ENCODE results near the gene A4GALT. TPM values are rescaled to one million over a fixed set of nuclear protein-coding genes. Genes with fewer than 3 reads are reported as not detected.

Gene A4GALT
- total RNA-seq, 2 experiments from 2014 or later = 56.0 to 61.5 TPM

GRCh38 chr22:42692239-42693054 is 28.2 kb downstream of the A4GALT start:
- ChIA-PET CTCF (ENCODE audit: unreplicated experiment) (no interaction called here), POLR2A (no interaction called here)
- no TSS peak for BruUV-seq (replicated peaks)
- no peak for TF ChIP-seq EZH2phosphoT487 (IDR thresholded peaks at IDR 0.05; ENCODE audit: borderline replicate concordance, low read depth, low read length)
- peak; percentile 89 for TF ChIP-seq CTCF (conservative IDR thresholded peaks at IDR 0.05; ENCODE audit: low read length)
- Histone ChIP-seq H3K4me3 (ENCODE audit: low read depth, low read length, poor library complexity, severe bottlenecking) (peak overlapping the region; percentile 49), H3K4me2 (ENCODE audit: low read length) (peak overlapping the region; percentile 90), H4K20me1 (ENCODE audit: insufficient read depth, low read length) (no peaks in the 10 kb centered on the region), H3K9me2 (ENCODE audit: insufficient read depth, low read length) (no peaks in the 10 kb centered on the region), H3K4me1 (ENCODE audit: insufficient read depth, low read length, poor library complexity, severe bottlenecking) (peaks cover 57% of the 10 kb centered on the region), H3K27ac (ENCODE audit: low read depth, low read length, poor library complexity, severe bottlenecking) (peak overlapping the region; percentile 62), H3K9me3 (ENCODE audit: low read length) (no peaks in the 10 kb centered on the region), H3K36me3 (ENCODE audit: insufficient read depth, low read length) (peaks cover 75% of the 10 kb centered on the region), H3K79me2 (ENCODE audit: insufficient read depth, low read depth, low read length) (peaks cover 37% of the 10 kb centered on the region; the same call in 1 of the 2 replicates), H2AFZ (ENCODE audit: low read length) (no peak overlapping the region)
- DNase-seq (ENCODE audit: low spot score) = peak; percentile 72
- intact Hi-C loops (cut with micrococcal nuclease; ENCODE audit: unreplicated experiment) = loop anchor here (1.0 kb wide), 2 partner anchors 30 to 71 kb away; no protein-coding TSS in a partner anchor

GRCh38 chr22:42691440-42691839 is 29.2 kb downstream of the A4GALT start:
- Histone ChIP-seq H3K4me3 (ENCODE audit: low read depth, low read length, poor library complexity, severe bottlenecking) (no peak overlapping the region), H3K79me2 (ENCODE audit: insufficient read depth, low read depth, low read length) (peaks cover 28% of the 10 kb centered on the region; the same call in 1 of the 2 replicates), H3K4me1 (ENCODE audit: insufficient read depth, low read length, poor library complexity, severe bottlenecking) (peaks cover 53% of the 10 kb centered on the region), H3K36me3 (ENCODE audit: insufficient read depth, low read length) (peaks cover 75% of the 10 kb centered on the region), H3K27ac (ENCODE audit: low read depth, low read length, poor library complexity, severe bottlenecking) (peak overlapping the region; percentile 62), H4K20me1 (ENCODE audit: insufficient read depth, low read length) (no peaks in the 10 kb centered on the region), H3K9me3 (ENCODE audit: low read length) (no peaks in the 10 kb centered on the region), H3K4me2 (ENCODE audit: low read length) (peak overlapping the region; percentile 90), H2AFZ (ENCODE audit: low read length) (no peak overlapping the region), H3K9me2 (ENCODE audit: insufficient read depth, low read length) (no peaks in the 10 kb centered on the region)
- intact Hi-C loops (cut with micrococcal nuclease; ENCODE audit: unreplicated experiment) = no loop called here
- no peak for TF ChIP-seq EZH2phosphoT487 (IDR thresholded peaks at IDR 0.05; ENCODE audit: borderline replicate concordance, low read depth, low read length)
- no peak for TF ChIP-seq CTCF (conservative IDR thresholded peaks at IDR 0.05; ENCODE audit: low read length)
- no peak for DNase-seq (ENCODE audit: low spot score)
- CTCF ChIA-PET (ENCODE audit: unreplicated experiment) = no interaction called here
- POLR2A ChIA-PET = no interaction called here
- BruUV-seq (replicated peaks) = no TSS peak

All from OCI-LY7 (cell line).